HEK293 (cell line): ENCODE data around the gene ANTXR2.

Experiments
- CTCF ChIA-PET: fragments of 350-600 bp; formaldehyde crosslinking; extraction: SDS; loops from one replicate; lab custom pipeline; 2021; ENCODE audit warnings: antibody characterized with exemption; lab: Yijun Ruan, JAX
- POLR2A ChIA-PET: fragments of 300-600 bp; formaldehyde crosslinking; extraction: SDS; loops from one replicate; lab custom pipeline; 2020; ENCODE audit warnings: antibody characterized with exemption, inconsistent platforms; lab: Yijun Ruan, JAX
- H3K27ac ChIP-seq: fragments of 200-500 bp; sonication (Bioruptor generic); 2 replicates; pipeline ENCODE4 v1.5.1; 2014; ENCODE audit warnings: low read depth, low read length, control low read depth, inconsistent platforms; ENCODE audit errors: extremely low read depth
- H3K36me3 ChIP-seq, 2 experiments: fragments of 200-500 bp in 1 of 2; sonication (Bioruptor generic) in 1 of 2; 1 replicate in 1 of 2; 2 replicates in 1 of 2; pipeline ENCODE4 v1.5.1; 2014 to 2017; ENCODE audit warnings: inconsistent platforms in 2 of 2, low read length in 2 of 2; ENCODE audit not compliant: control insufficient read depth in 2 of 2, insufficient read depth in 1 of 2
- H3K4me1 ChIP-seq: fragments of 200-500 bp; sonication (Bioruptor generic); 2 replicates; pipeline ENCODE4 v1.5.1; 2014; ENCODE audit warnings: mild to moderate bottlenecking, low read length, inconsistent platforms; ENCODE audit not compliant: control insufficient read depth, insufficient read depth
- H3K4me3 ChIP-seq: 2 replicates; pipeline ENCODE4 v1.5.1; 2011; ENCODE audit warnings: low read depth, mild to moderate bottlenecking, control low read depth, low read length, moderate library complexity
- H3K9me3 ChIP-seq: fragments of 200-500 bp; sonication (Bioruptor generic); 2 replicates; pipeline ENCODE4 v1.5.1; 2014; ENCODE audit warnings: low read depth, low read length, inconsistent platforms; ENCODE audit not compliant: control insufficient read depth, insufficient read depth
- BCL6B ChIP-seq: fragments of 450-650 bp; formaldehyde crosslinking; IDR thresholded peaks from 2 replicates; pipeline ENCODE4 v1.5.1; 2017; ENCODE audit warnings: missing biosample characterization, missing genetic modification characterization
- GLI2 ChIP-seq: fragments of 450-650 bp; formaldehyde crosslinking; IDR thresholded peaks from 2 replicates; pipeline ENCODE4; 2017; ENCODE audit warnings: missing biosample characterization, missing genetic modification characterization, low read depth, borderline replicate concordance
- HOXA7 ChIP-seq: sonication (generic); formaldehyde crosslinking; IDR thresholded peaks from 2 replicates; pipeline ENCODE4 v1.8.1; 2022; ENCODE audit warnings: missing genetic modification reagents, borderline replicate concordance
- PATZ1 ChIP-seq: fragments of 450-650 bp; formaldehyde crosslinking; IDR thresholded peaks from 2 replicates; pipeline ENCODE4 v1.5.1; 2016; ENCODE audit warnings: missing biosample characterization, missing genetic modification characterization
- SALL2 ChIP-seq: fragments of 450-650 bp; formaldehyde crosslinking; IDR thresholded peaks from 2 replicates; pipeline ENCODE4 v1.5.0; 2017; ENCODE audit warnings: missing biosample characterization, mild to moderate bottlenecking, missing genetic modification characterization, borderline replicate concordance
- ZBTB17 ChIP-seq: fragments of 450-650 bp; formaldehyde crosslinking; IDR thresholded peaks from 2 replicates; pipeline ENCODE4 v1.5.1; 2016; ENCODE audit warnings: missing biosample characterization, missing genetic modification characterization
- ZFP41 ChIP-seq: fragments of 450-650 bp; formaldehyde crosslinking; IDR thresholded peaks from 2 replicates; pipeline ENCODE4 v1.5.1; 2016; ENCODE audit warnings: missing biosample characterization, missing genetic modification characterization, borderline replicate concordance
- ZNF133 ChIP-seq: fragments of 450-650 bp; formaldehyde crosslinking; IDR thresholded peaks from 2 replicates; pipeline ENCODE4 v1.5.1; 2016; ENCODE audit warnings: missing biosample characterization, missing genetic modification characterization
- ZNF140 ChIP-seq: fragments of 450-650 bp; formaldehyde crosslinking; IDR thresholded peaks from 2 replicates; pipeline ENCODE4 v1.5.1; 2016; ENCODE audit warnings: missing biosample characterization, missing genetic modification characterization
- ZNF202 ChIP-seq: fragments of 450-650 bp; formaldehyde crosslinking; IDR thresholded peaks from 2 replicates; pipeline ENCODE4 v1.5.1; 2016; ENCODE audit warnings: missing biosample characterization, missing genetic modification characterization, borderline replicate concordance
- ZNF211 ChIP-seq: fragments of 450-650 bp; formaldehyde crosslinking; IDR thresholded peaks from 2 replicates; pipeline ENCODE4 v1.5.1; 2016; ENCODE audit warnings: low read depth, missing biosample characterization, missing genetic modification characterization
- ZNF214 ChIP-seq: fragments of 450-650 bp; formaldehyde crosslinking; IDR thresholded peaks from 2 replicates; pipeline ENCODE4 v1.5.1; 2017; ENCODE audit warnings: missing biosample characterization, mild to moderate bottlenecking, missing genetic modification characterization, borderline replicate concordance
- ZNF26 ChIP-seq: fragments of 450-650 bp; formaldehyde crosslinking; IDR thresholded peaks from 2 replicates; pipeline ENCODE4 v1.5.1; 2016; ENCODE audit warnings: missing biosample characterization, missing genetic modification characterization
- ZNF266 ChIP-seq: fragments of 450-650 bp; formaldehyde crosslinking; IDR thresholded peaks from 2 replicates; pipeline ENCODE4 v1.5.1; 2016; ENCODE audit warnings: missing biosample characterization, missing genetic modification characterization, low read depth
- ZNF280C ChIP-seq: fragments of 450-650 bp; formaldehyde crosslinking; IDR thresholded peaks from 2 replicates; pipeline ENCODE4 v1.5.1; 2016; ENCODE audit warnings: missing biosample characterization, missing genetic modification characterization
- ZNF311 ChIP-seq: fragments of 450-650 bp; formaldehyde crosslinking; IDR thresholded peaks from 2 replicates; pipeline ENCODE4 v1.5.1; 2017; ENCODE audit warnings: missing biosample characterization, missing genetic modification characterization, borderline replicate concordance
- ZNF350 ChIP-seq: fragments of 450-650 bp; formaldehyde crosslinking; IDR thresholded peaks from 2 replicates; pipeline ENCODE4 v1.5.0; 2017; ENCODE audit warnings: missing biosample characterization, mild to moderate bottlenecking, missing genetic modification characterization
- ZNF488 ChIP-seq: fragments of 450-650 bp; formaldehyde crosslinking; IDR thresholded peaks from 2 replicates; pipeline ENCODE4 v1.5.1; 2016; ENCODE audit warnings: missing biosample characterization, missing genetic modification characterization
- ZNF501 ChIP-seq: fragments of 450-650 bp; formaldehyde crosslinking; IDR thresholded peaks from 2 replicates; pipeline ENCODE4 v1.5.1; 2016; ENCODE audit warnings: missing biosample characterization, missing genetic modification characterization
- ZNF645 ChIP-seq: fragments of 450-650 bp; formaldehyde crosslinking; IDR thresholded peaks from 2 replicates; pipeline ENCODE4; 2016; ENCODE audit warnings: missing biosample characterization, missing genetic modification characterization
- ZNF654 ChIP-seq: fragments of 450-650 bp; formaldehyde crosslinking; IDR thresholded peaks from 2 replicates; pipeline ENCODE4 v1.5.1; 2016; ENCODE audit warnings: low read depth, missing biosample characterization, missing genetic modification characterization
- ZNF664 ChIP-seq: fragments of 450-650 bp; formaldehyde crosslinking; IDR thresholded peaks from 2 replicates; pipeline ENCODE4 v1.5.1; 2016; ENCODE audit warnings: missing biosample characterization, missing genetic modification characterization
- ZNF670 ChIP-seq: fragments of 450-650 bp; formaldehyde crosslinking; IDR thresholded peaks from 2 replicates; pipeline ENCODE4 v1.5.1; 2016; ENCODE audit warnings: missing biosample characterization, missing genetic modification characterization, low read depth
- ZNF677 ChIP-seq: fragments of 450-650 bp; IDR thresholded peaks from 2 replicates; pipeline ENCODE4 v1.5.0; 2018; ENCODE audit warnings: missing biosample characterization, mild to moderate bottlenecking, missing genetic modification characterization, moderate library complexity
- ZNF704 ChIP-seq: fragments of 450-650 bp; formaldehyde crosslinking; IDR thresholded peaks from 2 replicates; pipeline ENCODE4 v1.5.1; 2016; ENCODE audit warnings: missing biosample characterization, missing genetic modification characterization

The ANTXR2 gene

GRCh38 chr4:80062527-80062926, 10.5 kb downstream of the ANTXR2 start (continued):
- no peak for TF ChIP-seq SALL2
- no peak for TF ChIP-seq ZFP41 (tag by site-specific recombination)
- TF ChIP-seq HOXA7 = no peak
- TF ChIP-seq ZBTB17 (tag by site-specific recombination) = no peak
- no peak for TF ChIP-seq ZNF677 (tag by site-specific recombination)
- no peak for TF ChIP-seq ZNF26 (tag by site-specific recombination)

GRCh38 chr4:80060804-80061203, 12.2 kb downstream of the ANTXR2 start:
- no peaks in the 10 kb centered on the region for H3K4me1 ChIP-seq
- no peak overlapping the region for H3K4me3 ChIP-seq
- TF ChIP-seq ZNF214 (tag by site-specific recombination) = no peak
- no peak for TF ChIP-seq ZNF280C
- no peak for TF ChIP-seq ZFP41 (tag by site-specific recombination)
- TF ChIP-seq ZNF211 (tag by site-specific recombination) = no peak
- no peak for TF ChIP-seq ZNF266
- TF ChIP-seq ZNF350 (tag by site-specific recombination) = no peak
- TF ChIP-seq ZNF488 = no peak
- TF ChIP-seq ZNF133 (tag by site-specific recombination) = no peak
- no peak for TF ChIP-seq ZNF645 (tag by site-specific recombination)
- TF ChIP-seq ZNF140 = no peak
- TF ChIP-seq ZNF311 (tag by site-specific recombination) = no peak
- no peak for TF ChIP-seq ZNF202
- H3K27ac ChIP-seq = no peak overlapping the region
- ChIA-PET POLR2A (no interaction called here), CTCF (no interaction called here)
- H3K9me3 ChIP-seq = no peaks in the 10 kb centered on the region
- no peaks in the 10 kb centered on the region for H3K36me3 ChIP-seq

GRCh38 chr4:80058740-80059139, 14.3 kb downstream of the ANTXR2 start:
- H3K9me3 ChIP-seq = no peaks in the 10 kb centered on the region
- no peak overlapping the region for H3K4me3 ChIP-seq
- CTCF ChIA-PET = no interaction called here
- H3K4me1 ChIP-seq = no peaks in the 10 kb centered on the region
- peaks cover 0 to 3% of the 10 kb centered on the region in 2 experiments; a peak in 1 of 3 replicates for H3K36me3 ChIP-seq
- H3K27ac ChIP-seq = no peak overlapping the region
- POLR2A ChIA-PET = no interaction called here
- TF ChIP-seq PATZ1 = no peak
- no peak for TF ChIP-seq BCL6B
- no peak for TF ChIP-seq ZNF704 (tag by site-specific recombination)
- no peak for TF ChIP-seq GLI2 (tag by site-specific recombination)
- TF ChIP-seq ZNF501 = no peak
- no peak for TF ChIP-seq ZNF140
- no peak for TF ChIP-seq ZNF670
- no peak for TF ChIP-seq ZNF654 (tag by site-specific recombination)
- TF ChIP-seq ZNF664 (tag by site-specific recombination) = no peak
